ENCODE measurements around the gene CYP19A1.

CYP19A1 gene

DNA sequence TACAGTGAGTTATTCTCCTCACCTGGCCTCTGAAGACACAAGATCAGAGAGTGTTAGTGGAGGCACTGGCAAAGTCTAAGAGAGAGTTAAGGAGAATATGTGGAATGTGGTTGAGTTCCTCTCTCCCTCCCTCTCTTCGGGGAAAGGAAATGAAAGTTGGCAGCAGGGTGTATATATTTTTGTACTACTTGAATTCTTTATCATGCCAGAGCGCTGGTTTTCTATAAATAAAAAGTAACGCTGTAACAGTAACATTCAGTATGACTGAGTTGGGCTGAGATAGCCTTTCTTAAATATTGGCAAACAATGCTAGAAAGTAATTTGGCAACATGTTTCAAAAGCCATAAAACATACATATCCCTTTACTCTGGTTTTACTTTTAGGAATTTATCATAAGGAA is 166.2 kb downstream of the CYP19A1 start:
- no peak for DNase-seq

DNA sequence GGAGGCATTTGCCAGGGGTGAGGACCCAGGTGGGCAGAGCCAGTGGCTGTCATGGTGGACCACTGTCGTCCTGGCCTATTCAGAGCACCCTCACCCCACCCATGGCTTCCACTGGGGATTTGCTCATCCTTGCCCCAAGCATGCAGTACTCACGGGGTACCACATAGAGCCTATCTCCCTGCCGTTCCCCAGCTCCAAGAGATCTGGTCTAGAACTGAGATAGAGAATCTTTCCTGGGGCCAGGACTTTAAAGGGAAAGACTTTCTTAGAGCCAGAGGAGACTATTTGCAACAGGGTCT is 166.8 kb downstream of the CYP19A1 start:
- DNase-seq, result no peak

DNA sequence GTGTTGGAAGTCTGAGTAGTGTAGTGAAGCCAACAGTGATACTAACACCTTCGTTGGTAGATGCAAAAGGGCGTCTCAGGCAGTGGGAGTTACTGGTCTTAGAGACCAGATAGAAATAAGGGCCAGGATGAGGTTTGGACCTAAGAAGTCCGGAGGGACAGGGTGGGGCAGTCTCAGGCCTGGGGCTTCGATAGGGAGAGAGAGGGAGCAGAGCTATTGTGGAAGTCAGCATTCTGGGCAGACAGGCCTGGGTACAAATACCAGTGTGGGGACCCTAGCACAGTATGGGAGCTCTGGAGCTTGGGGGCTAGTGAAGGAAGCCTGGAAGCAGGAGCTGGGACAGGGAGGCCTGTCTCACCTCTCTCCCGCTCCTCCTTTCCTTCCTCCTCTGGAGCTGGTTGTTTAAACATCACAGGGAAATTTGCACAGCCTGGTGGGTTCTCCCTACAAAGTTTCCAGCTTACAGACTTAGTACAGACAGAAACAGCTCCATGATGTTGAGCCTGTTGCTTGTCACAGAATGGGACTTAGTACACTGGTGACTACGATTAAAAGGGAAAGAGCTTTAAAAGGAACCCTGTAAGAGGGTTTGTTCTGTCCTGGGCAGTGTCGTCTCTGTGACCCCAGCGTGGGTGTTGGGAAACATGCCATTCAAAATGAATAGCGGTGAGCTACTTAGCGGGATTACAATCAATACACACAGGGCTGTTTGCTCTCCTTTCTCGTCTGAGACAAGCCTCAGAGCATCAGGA is 167.3 kb downstream of the CYP19A1 start:
- no peak for DNase-seq

DNA sequence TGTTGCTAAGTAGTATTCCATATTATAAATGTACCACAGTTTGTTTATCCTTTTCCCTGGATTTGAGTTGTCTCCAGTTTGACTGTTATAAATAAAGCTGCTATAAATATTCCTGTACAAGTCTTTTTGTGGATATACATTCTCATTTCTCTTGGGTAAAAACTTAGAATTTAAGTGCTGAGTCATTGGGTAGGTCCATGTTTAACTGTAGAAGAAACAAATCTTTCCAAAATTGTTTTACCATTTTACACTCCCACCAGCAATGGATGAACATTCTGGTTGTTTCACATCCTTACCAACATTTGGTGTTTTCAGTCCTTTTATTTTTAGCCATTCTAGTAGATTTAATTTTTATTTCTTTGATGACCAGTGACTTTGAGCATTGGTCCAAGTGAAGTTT is 169.7 kb downstream of the CYP19A1 start:
- DNase-seq, result no peak

DNA sequence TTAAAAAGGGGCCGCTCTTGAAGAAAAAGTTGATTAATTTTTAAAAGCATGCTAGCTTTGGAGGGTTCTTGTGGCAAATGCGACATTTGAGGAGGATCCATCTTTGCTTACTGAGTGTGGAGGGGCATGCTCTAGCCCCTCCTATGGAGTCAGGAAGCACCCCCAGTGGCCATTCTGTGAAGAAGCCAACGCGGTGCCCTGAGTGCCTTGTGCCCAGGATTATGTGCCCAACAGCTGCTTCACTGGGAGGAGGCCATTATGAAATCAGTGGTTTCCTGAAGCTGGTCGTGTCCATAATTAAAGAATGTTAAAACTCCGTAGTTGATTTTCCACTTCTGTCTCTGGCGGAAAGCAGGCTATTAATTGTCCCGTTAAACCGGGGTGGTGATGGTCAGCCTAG is 174.6 kb downstream of the CYP19A1 start:
- no peak for DNase-seq

DNA sequence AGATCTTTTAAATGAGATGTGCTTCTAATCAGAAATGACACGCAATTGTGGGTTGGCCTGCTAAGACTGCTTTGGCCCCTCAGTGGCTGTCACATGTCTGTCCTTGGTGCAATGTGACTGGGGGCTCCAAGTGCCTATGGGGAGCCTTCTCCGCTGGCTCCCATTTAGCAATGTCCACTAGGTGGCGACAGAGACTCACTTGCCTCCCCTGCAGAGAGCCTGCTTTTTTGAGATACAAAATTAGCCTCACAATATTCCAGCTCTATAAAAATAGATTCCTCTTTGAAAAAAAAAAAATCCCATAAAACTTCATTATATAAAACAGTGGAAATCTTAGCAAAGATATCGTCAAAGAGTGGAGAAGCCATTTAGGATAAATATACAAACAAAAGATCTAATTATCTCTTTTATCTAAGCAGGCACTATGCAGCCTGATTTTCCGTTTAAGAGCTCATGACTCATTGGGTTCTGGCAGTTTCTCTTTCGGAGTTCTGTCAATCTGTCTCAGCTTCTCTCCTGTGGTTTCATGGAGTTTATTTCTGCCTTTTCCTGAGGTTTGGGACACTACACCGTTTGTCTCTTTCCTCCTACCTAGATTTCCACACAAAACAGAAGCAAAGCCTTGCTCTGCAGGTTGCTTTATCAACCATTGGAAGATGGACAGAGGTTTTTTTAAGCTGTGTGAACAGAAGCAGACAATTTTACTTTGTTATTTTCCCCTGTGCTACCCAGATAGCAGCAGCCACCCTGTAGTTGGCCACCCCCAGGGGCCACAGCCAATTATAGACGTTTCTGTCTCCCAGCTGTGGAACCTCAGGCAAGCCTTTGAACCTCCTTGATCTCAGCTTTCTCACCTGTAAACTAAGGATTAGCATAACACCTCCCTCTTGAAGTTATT is 175.3 kb downstream of the CYP19A1 start:
- peak; percentile 45 for DNase-seq

DNA sequence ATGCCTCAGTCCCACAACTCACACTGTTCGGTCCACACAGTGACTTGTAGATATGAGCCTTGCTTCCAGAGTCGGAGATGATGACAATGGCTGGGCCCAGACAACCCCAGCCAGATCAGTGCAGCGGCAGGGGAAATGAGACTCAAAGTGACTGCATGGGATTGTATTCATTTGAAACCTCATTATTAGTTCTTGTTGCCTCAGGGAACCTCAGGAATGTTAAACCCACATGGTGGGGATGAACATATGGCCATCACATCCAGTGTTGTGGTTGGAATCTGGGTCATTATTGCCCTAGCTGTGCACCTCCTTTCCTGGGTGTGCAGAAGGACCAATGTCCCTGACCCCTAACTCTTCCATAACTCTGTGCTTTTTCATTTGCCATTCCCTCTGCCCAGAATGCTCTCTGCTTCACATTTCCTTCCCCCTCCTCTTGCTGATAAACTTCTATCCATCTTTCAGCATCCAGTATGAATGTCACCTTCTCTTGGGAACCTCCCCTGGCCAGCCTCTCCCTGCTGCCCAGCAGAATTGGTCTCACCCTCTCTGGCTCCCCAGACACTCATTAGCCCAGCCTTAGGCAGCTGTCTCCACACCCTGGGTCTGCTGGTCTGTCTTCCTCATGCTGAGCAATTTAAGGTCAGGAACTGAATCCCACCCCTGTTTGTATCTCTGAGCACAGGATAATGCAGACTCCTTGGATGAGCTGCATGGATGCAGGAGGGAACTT is 176.7 kb downstream of the CYP19A1 start:
- DNase-seq, result no peak

DNA sequence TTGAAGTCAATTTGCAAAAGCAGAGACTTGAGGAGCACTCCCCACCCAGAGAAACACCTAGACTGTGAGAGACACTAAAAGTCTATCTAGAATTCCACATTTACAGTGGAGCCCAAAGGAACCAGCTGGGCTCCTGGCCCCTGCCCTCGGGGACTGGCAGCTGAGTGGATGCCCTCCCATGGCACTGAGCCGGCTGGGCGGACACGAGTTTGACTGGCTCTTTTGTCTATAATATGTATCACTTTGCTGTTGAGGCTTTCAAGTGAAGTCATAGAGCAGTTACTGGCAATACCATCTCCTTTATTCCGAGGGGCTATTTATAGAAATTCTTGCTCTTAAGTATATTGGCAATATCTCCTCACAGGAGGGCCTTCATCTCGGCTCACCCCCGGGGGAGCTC is 177.9 kb downstream of the CYP19A1 start:
- no peak for DNase-seq
